Neural progenitor cell (in vitro differentiated cells): ENCODE results near the gene SLC5A10.

Experiments
- EZH2 ChIP-seq: fragments of 200-600 bp; sonication (generic); IDR thresholded peaks from 2 replicates; pipeline ENCODE4 v1.6.1; 2017; ENCODE audit warnings: antibody characterized with exemption, mild to moderate bottlenecking, moderate library complexity
- EZH2phosphoT487 ChIP-seq: fragments of 200-600 bp; sonication (generic); IDR thresholded peaks from 2 replicates; pipeline ENCODE4 v1.6.1; 2017; ENCODE audit warnings: antibody characterized with exemption
- TF ChIP-seq, protein P1 (sequence below): fragments of 200-600 bp; sonication (generic); IDR thresholded peaks from 2 replicates; pipeline ENCODE4 v1.5.1; 2017; ENCODE audit warnings: antibody characterized with exemption, mild to moderate bottlenecking

DNA sequence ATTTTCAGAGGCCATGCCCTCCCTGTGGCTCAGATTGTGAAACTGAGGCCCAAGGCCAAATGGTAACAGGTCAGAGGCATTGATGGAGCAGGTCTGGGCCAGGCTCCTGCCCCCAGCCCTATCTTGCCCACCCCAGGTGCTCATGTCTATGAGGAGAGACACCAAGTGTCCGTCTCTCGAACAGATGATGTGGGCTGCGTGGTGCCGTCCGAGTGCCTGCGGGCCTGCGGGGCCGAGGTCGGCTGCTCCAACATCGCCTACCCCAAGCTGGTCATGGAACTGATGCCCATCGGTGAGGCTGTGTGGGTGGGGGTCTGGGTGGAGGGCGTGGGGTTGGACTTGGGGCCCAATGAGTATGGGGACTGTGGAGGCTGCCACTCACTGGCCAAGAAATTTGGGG, 61.3 kb downstream of the SLC5A10 start:
- TF ChIP-seq, protein P1, sequence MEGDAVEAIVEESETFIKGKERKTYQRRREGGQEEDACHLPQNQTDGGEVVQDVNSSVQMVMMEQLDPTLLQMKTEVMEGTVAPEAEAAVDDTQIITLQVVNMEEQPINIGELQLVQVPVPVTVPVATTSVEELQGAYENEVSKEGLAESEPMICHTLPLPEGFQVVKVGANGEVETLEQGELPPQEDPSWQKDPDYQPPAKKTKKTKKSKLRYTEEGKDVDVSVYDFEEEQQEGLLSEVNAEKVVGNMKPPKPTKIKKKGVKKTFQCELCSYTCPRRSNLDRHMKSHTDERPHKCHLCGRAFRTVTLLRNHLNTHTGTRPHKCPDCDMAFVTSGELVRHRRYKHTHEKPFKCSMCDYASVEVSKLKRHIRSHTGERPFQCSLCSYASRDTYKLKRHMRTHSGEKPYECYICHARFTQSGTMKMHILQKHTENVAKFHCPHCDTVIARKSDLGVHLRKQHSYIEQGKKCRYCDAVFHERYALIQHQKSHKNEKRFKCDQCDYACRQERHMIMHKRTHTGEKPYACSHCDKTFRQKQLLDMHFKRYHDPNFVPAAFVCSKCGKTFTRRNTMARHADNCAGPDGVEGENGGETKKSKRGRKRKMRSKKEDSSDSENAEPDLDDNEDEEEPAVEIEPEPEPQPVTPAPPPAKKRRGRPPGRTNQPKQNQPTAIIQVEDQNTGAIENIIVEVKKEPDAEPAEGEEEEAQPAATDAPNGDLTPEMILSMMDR = no peak
- TF ChIP-seq EZH2phosphoT487 = no peak
- TF ChIP-seq EZH2 = no peak
